ENCODE data around the gene BCAT1.

DNA sequence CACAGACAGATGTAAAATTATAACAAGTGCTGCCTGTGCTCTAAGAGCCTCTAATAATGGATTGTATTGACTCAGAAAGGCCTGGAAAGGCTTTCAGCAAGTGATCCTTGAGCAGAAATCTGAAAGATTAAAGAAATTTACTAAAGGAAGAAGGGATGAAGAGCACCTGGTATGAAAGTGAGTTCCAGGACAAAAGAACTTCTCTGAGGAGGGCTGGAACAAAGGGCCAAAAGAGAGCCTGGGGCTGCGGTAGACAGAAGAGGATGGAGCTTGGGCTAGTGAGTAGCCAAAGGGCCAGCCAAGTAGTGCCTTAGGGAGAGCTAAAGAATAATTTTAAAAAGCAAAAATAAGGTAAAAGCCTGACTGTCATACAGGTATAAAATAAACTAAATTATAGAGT lies 44.0 kb downstream of the BCAT1 start:
- TF ChIP-seq, protein P1, sequence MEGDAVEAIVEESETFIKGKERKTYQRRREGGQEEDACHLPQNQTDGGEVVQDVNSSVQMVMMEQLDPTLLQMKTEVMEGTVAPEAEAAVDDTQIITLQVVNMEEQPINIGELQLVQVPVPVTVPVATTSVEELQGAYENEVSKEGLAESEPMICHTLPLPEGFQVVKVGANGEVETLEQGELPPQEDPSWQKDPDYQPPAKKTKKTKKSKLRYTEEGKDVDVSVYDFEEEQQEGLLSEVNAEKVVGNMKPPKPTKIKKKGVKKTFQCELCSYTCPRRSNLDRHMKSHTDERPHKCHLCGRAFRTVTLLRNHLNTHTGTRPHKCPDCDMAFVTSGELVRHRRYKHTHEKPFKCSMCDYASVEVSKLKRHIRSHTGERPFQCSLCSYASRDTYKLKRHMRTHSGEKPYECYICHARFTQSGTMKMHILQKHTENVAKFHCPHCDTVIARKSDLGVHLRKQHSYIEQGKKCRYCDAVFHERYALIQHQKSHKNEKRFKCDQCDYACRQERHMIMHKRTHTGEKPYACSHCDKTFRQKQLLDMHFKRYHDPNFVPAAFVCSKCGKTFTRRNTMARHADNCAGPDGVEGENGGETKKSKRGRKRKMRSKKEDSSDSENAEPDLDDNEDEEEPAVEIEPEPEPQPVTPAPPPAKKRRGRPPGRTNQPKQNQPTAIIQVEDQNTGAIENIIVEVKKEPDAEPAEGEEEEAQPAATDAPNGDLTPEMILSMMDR (IDR thresholded peaks at IDR 0.05), result no peak
- no peak for TF ChIP-seq POLR2A (IDR thresholded peaks at IDR 0.05)
